ENCODE data around the gene CHPF2.
A peak's percentile ranks its signal among the peaks of the same experiment; 100 is the strongest.

Gene CHPF2

GRCh38 chr7:151239837-151240459 is 7.7 kb downstream of the CHPF2 start:
- no peak overlapping the region for H3K4me3 ChIP-seq (ENCODE audit: low read length)
- H3K27ac ChIP-seq (ENCODE audit: low read depth, low read length) = no peak overlapping the region
- peaks cover 5% of the 10 kb centered on the region for H3K27me3 ChIP-seq (ENCODE audit: control insufficient read depth, insufficient read depth, low read length)
- peaks cover 11% of the 10 kb centered on the region for H3K4me1 ChIP-seq (ENCODE audit: control insufficient read depth, insufficient read depth, low read length)
- H3K36me3 ChIP-seq (ENCODE audit: control insufficient read depth, insufficient read depth, low read length) = peaks cover 28% of the 10 kb centered on the region
- H3K9ac ChIP-seq (ENCODE audit: low read length) = no peak overlapping the region

GRCh38 chr7:151240536-151240935 is 8.3 kb downstream of the CHPF2 start:
- peaks cover 9% of the 10 kb centered on the region for H3K27me3 ChIP-seq (ENCODE audit: control insufficient read depth, insufficient read depth, low read length)
- peaks cover 24% of the 10 kb centered on the region for H3K36me3 ChIP-seq (ENCODE audit: control insufficient read depth, insufficient read depth, low read length)
- H3K4me1 ChIP-seq (ENCODE audit: control insufficient read depth, insufficient read depth, low read length) = peaks cover 14% of the 10 kb centered on the region
- no peak overlapping the region for H3K27ac ChIP-seq (ENCODE audit: low read depth, low read length)
- H3K4me3 ChIP-seq (ENCODE audit: low read length) = no peak overlapping the region
- no peak overlapping the region for H3K9ac ChIP-seq (ENCODE audit: low read length)

- H3K4me1 ChIP-seq (ENCODE audit: control insufficient read depth, insufficient read depth, low read length) = peaks cover 14% of the 10 kb centered on the region
- no peak overlapping the region for H3K27ac ChIP-seq (ENCODE audit: low read depth, low read length)
- H3K9ac ChIP-seq (ENCODE audit: low read length) = no peak overlapping the region
- H3K4me3 ChIP-seq (ENCODE audit: low read length) = no peak overlapping the region
- peaks cover 23% of the 10 kb centered on the region for H3K36me3 ChIP-seq (ENCODE audit: control insufficient read depth, insufficient read depth, low read length)
- peaks cover 9% of the 10 kb centered on the region for H3K27me3 ChIP-seq (ENCODE audit: control insufficient read depth, insufficient read depth, low read length)
These were observed 8.9 kb downstream of the CHPF2 start for GRCh38 chr7:151240942-151241754.

GRCh38 chr7:151241755-151242096 is 9.4 kb downstream of the CHPF2 start:
- H3K36me3 ChIP-seq (ENCODE audit: control insufficient read depth, insufficient read depth, low read length) = peaks cover 17% of the 10 kb centered on the region

GRCh38 chr7:151242159-151243044 is 10.1 kb downstream of the CHPF2 start:
- peaks cover 11% of the 10 kb centered on the region for H3K36me3 ChIP-seq (ENCODE audit: control insufficient read depth, insufficient read depth, low read length)
- peaks cover 20% of the 10 kb centered on the region for H3K4me1 ChIP-seq (ENCODE audit: control insufficient read depth, insufficient read depth, low read length)
- no peak overlapping the region for H3K27ac ChIP-seq (ENCODE audit: low read depth, low read length)

More at GRCh38 chr7:151241755-151242096, 9.4 kb downstream of the CHPF2 start:
- peaks cover 9% of the 10 kb centered on the region for H3K27me3 ChIP-seq (ENCODE audit: control insufficient read depth, insufficient read depth, low read length)
- H3K4me3 ChIP-seq (ENCODE audit: low read length) = no peak overlapping the region
- peaks cover 15% of the 10 kb centered on the region for H3K4me1 ChIP-seq (ENCODE audit: control insufficient read depth, insufficient read depth, low read length)
- H3K27ac ChIP-seq (ENCODE audit: low read depth, low read length) = no peak overlapping the region
- no peak overlapping the region for H3K9ac ChIP-seq (ENCODE audit: low read length)

GRCh38 chr7:151243045-151243349 is 10.7 kb downstream of the CHPF2 start:
- Histone ChIP-seq H3K9ac (ENCODE audit: low read length) (no peak overlapping the region), H3K27me3 (ENCODE audit: control insufficient read depth, insufficient read depth, low read length) (peaks cover 13% of the 10 kb centered on the region), H3K4me1 (ENCODE audit: control insufficient read depth, insufficient read depth, low read length) (peaks cover 24% of the 10 kb centered on the region), H3K27ac (ENCODE audit: low read depth, low read length) (no peak overlapping the region), H3K36me3 (ENCODE audit: control insufficient read depth, insufficient read depth, low read length) (peaks cover 8% of the 10 kb centered on the region), H3K4me3 (ENCODE audit: low read length) (no peak overlapping the region)

More at GRCh38 chr7:151242159-151243044, 10.1 kb downstream of the CHPF2 start:
- Histone ChIP-seq H3K9ac (ENCODE audit: low read length) (no peak overlapping the region), H3K27me3 (ENCODE audit: control insufficient read depth, insufficient read depth, low read length) (peaks cover 13% of the 10 kb centered on the region), H3K4me3 (ENCODE audit: low read length) (no peak overlapping the region)

- H3K4me3 ChIP-seq (ENCODE audit: low read length) = no peak overlapping the region
These were observed 11.3 kb downstream of the CHPF2 start for GRCh38 chr7:151243408-151244195.

GRCh38 chr7:151244196-151244840 is 12.0 kb downstream of the CHPF2 start:
- peak overlapping the region; percentile 57 for H3K4me3 ChIP-seq (ENCODE audit: low read length)
- peaks cover 24% of the 10 kb centered on the region for H3K4me1 ChIP-seq (ENCODE audit: control insufficient read depth, insufficient read depth, low read length)
- H3K27me3 ChIP-seq (ENCODE audit: control insufficient read depth, insufficient read depth, low read length) = peaks cover 13% of the 10 kb centered on the region
- no peak overlapping the region for H3K9ac ChIP-seq (ENCODE audit: low read length)
- H3K36me3 ChIP-seq (ENCODE audit: control insufficient read depth, insufficient read depth, low read length) = peaks cover 5% of the 10 kb centered on the region
- H3K27ac ChIP-seq (ENCODE audit: low read depth, low read length) = no peak overlapping the region

More at GRCh38 chr7:151243408-151244195, 11.3 kb downstream of the CHPF2 start:
- H3K4me1 ChIP-seq (ENCODE audit: control insufficient read depth, insufficient read depth, low read length) = peaks cover 24% of the 10 kb centered on the region
- H3K36me3 ChIP-seq (ENCODE audit: control insufficient read depth, insufficient read depth, low read length) = peaks cover 8% of the 10 kb centered on the region
- H3K9ac ChIP-seq (ENCODE audit: low read length) = no peak overlapping the region
- no peak overlapping the region for H3K27ac ChIP-seq (ENCODE audit: low read depth, low read length)
- peaks cover 13% of the 10 kb centered on the region for H3K27me3 ChIP-seq (ENCODE audit: control insufficient read depth, insufficient read depth, low read length)

GRCh38 chr7:151244841-151245346 is 12.6 kb downstream of the CHPF2 start:
- H3K9ac ChIP-seq (ENCODE audit: low read length) = no peak overlapping the region
- no peak overlapping the region for H3K27ac ChIP-seq (ENCODE audit: low read depth, low read length)
- H3K4me1 ChIP-seq (ENCODE audit: control insufficient read depth, insufficient read depth, low read length) = peaks cover 28% of the 10 kb centered on the region

GRCh38 chr7:151245360-151246101 is 13.2 kb downstream of the CHPF2 start:
- peaks cover 13% of the 10 kb centered on the region for H3K27me3 ChIP-seq (ENCODE audit: control insufficient read depth, insufficient read depth, low read length)

More at GRCh38 chr7:151244841-151245346, 12.6 kb downstream of the CHPF2 start:
- peaks cover 2% of the 10 kb centered on the region for H3K36me3 ChIP-seq (ENCODE audit: control insufficient read depth, insufficient read depth, low read length)
- peaks cover 13% of the 10 kb centered on the region for H3K27me3 ChIP-seq (ENCODE audit: control insufficient read depth, insufficient read depth, low read length)
- H3K4me3 ChIP-seq (ENCODE audit: low read length) = peak overlapping the region; percentile 57

More at GRCh38 chr7:151245360-151246101, 13.2 kb downstream of the CHPF2 start:
- H3K27ac ChIP-seq (ENCODE audit: low read depth, low read length) = no peak overlapping the region
- H3K4me3 ChIP-seq (ENCODE audit: low read length) = peak overlapping the region; percentile 57
- peaks cover 34% of the 10 kb centered on the region for H3K4me1 ChIP-seq (ENCODE audit: control insufficient read depth, insufficient read depth, low read length)
- H3K9ac ChIP-seq (ENCODE audit: low read length) = no peak overlapping the region
- H3K36me3 ChIP-seq (ENCODE audit: control insufficient read depth, insufficient read depth, low read length) = no peaks in the 10 kb centered on the region

All from rectal smooth muscle tissue (tissue), 1 donor.